ENCODE measurements around the gene CNKSR3.
"Not testable (repeated sequence)": the region's sequence is repeated elsewhere in the genome, so short reads cannot be mapped to it uniquely, and the experiment has no call there.

CNKSR3 gene

GRCh38 chr6:154526996-154527395 is 16.5 kb upstream of the CNKSR3 start:
- no peak for DNase-seq

GRCh38 chr6:154522576-154522975 is 12.1 kb upstream of the CNKSR3 start:
- no peak for DNase-seq

GRCh38 chr6:154521412-154521811 is 10.9 kb upstream of the CNKSR3 start:
- no peak for DNase-seq

- no peak for DNase-seq
Observed at GRCh38 chr6:154520280-154520679, 9.8 kb upstream of the CNKSR3 start.

GRCh38 chr6:154518396-154518795 is 7.9 kb upstream of the CNKSR3 start:
- DNase-seq, result no peak

GRCh38 chr6:154516276-154516675 is 5.8 kb upstream of the CNKSR3 start:
- DNase-seq, result no peak

- no peak for DNase-seq
Observed at GRCh38 chr6:154515826-154516225, 5.3 kb upstream of the CNKSR3 start.

GRCh38 chr6:154515076-154515475 is 4.6 kb upstream of the CNKSR3 start:
- not testable (repeated sequence) for DNase-seq

GRCh38 chr6:154514481-154514880 is 4.0 kb upstream of the CNKSR3 start:
- DNase-seq, result no peak

GRCh38 chr6:154513601-154514320 is 3.3 kb upstream of the CNKSR3 start:
- DNase-seq, result no peak

GRCh38 chr6:154512201-154512600 is 1.7 kb upstream of the CNKSR3 start:
- DNase-seq, result no peak

GRCh38 chr6:154511791-154512190 is 1.3 kb upstream of the CNKSR3 start:
- no peak for DNase-seq

GRCh38 chr6:154509421-154510143 is 903 bp downstream of the CNKSR3 start:
- DNase-seq, result peak in 1 of 2 donors; percentile 32

- no peak for DNase-seq
Observed at GRCh38 chr6:154508573-154509375, 1.7 kb downstream of the CNKSR3 start.

- no peak for DNase-seq
Observed at GRCh38 chr6:154506991-154507898, 3.2 kb downstream of the CNKSR3 start.

GRCh38 chr6:154506582-154506981 is 3.9 kb downstream of the CNKSR3 start:
- no peak for DNase-seq

- DNase-seq, result no peak
Observed at GRCh38 chr6:154506108-154506507, 4.4 kb downstream of the CNKSR3 start.

GRCh38 chr6:154504865-154505449 is 5.5 kb downstream of the CNKSR3 start:
- DNase-seq, result no peak

- DNase-seq, result no peak
Observed at GRCh38 chr6:154504102-154504501, 6.4 kb downstream of the CNKSR3 start.

GRCh38 chr6:154503658-154504057 is 6.8 kb downstream of the CNKSR3 start:
- no peak for DNase-seq

GRCh38 chr6:154502553-154502952 is 7.9 kb downstream of the CNKSR3 start:
- no peak for DNase-seq

GRCh38 chr6:154501578-154501868 is 9.0 kb downstream of the CNKSR3 start:
- no peak for DNase-seq

All from stimulated activated CD4-positive, alpha-beta T cell treated with anti-CD3 and anti-CD28 coated beads, Interleukin-2, amount 100 ng/mL, for 24 hours (primary cell).